Activated T-cell treated with anti-CD3 and anti-CD28 coated beads, Interleukin-2, amount 50 U/mL, for 48 hours (primary cell): ENCODE results near the gene SLC30A4.

ENCODE experiments used
- DNase-seq, 2 experiments: peaks; one replicate each; pipeline ENCODE4 v3.0.0-alpha.2; 2020

SLC30A4 gene

GRCh38 chr15:45449916-45450867 lies 72.4 kb downstream of the SLC30A4 start:
- DNase-seq: no peak

GRCh38 chr15:45449395-45449794 lies 73.2 kb downstream of the SLC30A4 start:
- DNase-seq: no peak

GRCh38 chr15:45448066-45448915 lies 74.3 kb downstream of the SLC30A4 start:
- DNase-seq: no peak

GRCh38 chr15:45443645-45444044 lies 78.9 kb downstream of the SLC30A4 start:
- DNase-seq: no peak

- no peak for DNase-seq
Observed at GRCh38 chr15:45442507-45443135, 79.9 kb downstream of the SLC30A4 start.

GRCh38 chr15:45441686-45442085 lies 80.9 kb downstream of the SLC30A4 start:
- DNase-seq: no peak

GRCh38 chr15:45441036-45441435 lies 81.5 kb downstream of the SLC30A4 start:
- no peak for DNase-seq

- DNase-seq: no peak
Observed at GRCh38 chr15:45439521-45440260, 82.9 kb downstream of the SLC30A4 start.

- no peak for DNase-seq
Observed at GRCh38 chr15:45435124-45435903, 87.2 kb downstream of the SLC30A4 start.

GRCh38 chr15:45434078-45434567 lies 88.4 kb downstream of the SLC30A4 start:
- DNase-seq: no peak

- no peak for DNase-seq
Observed at GRCh38 chr15:45431511-45431910, 91.0 kb downstream of the SLC30A4 start.

- DNase-seq: peak; percentile 92 to 94
Observed at GRCh38 chr15:45429941-45430792, 92.4 kb downstream of the SLC30A4 start.
